Loucy (cell line): ENCODE results near the gene MEPCE.

Experiments
- H2AFZ ChIP-seq: fragments of 200-600 bp; sonication (generic); 2 replicates; pipeline ENCODE4 v1.6.0; 2016; ENCODE audit warnings: antibody characterized with exemption, mild to moderate bottlenecking, low read length, moderate library complexity
- H3F3A ChIP-seq: fragments of 200-600 bp; 2 replicates; pipeline ENCODE4 v1.6.0; 2016; ENCODE audit warnings: antibody characterized with exemption, low read depth, mild to moderate bottlenecking
- H3K27me3 ChIP-seq: fragments of 200-600 bp; sonication (generic); 2 replicates; pipeline ENCODE4 v1.6.1; 2014; ENCODE audit warnings: low read length, mild to moderate bottlenecking; ENCODE audit not compliant: insufficient read depth, poor library complexity, severe bottlenecking
- H3K36me3 ChIP-seq: fragments of 200-600 bp; sonication (generic); 2 replicates; pipeline ENCODE4 v1.6.1; 2016; ENCODE audit warnings: low read length; ENCODE audit not compliant: insufficient read depth
- H3K4me1 ChIP-seq: fragments of 200-600 bp; sonication (generic); 2 replicates; pipeline ENCODE4 v1.5.1; 2014; ENCODE audit warnings: low read length, mild to moderate bottlenecking; ENCODE audit not compliant: insufficient read depth, poor library complexity, severe bottlenecking
- H3K4me2 ChIP-seq: fragments of 200-600 bp; sonication (generic); 2 replicates; pipeline ENCODE4 v1.6.0; 2014; ENCODE audit warnings: antibody characterized with exemption, low read length, low read depth, mild to moderate bottlenecking; ENCODE audit not compliant: poor library complexity, severe bottlenecking
- H3K4me3 ChIP-seq: fragments of 200-600 bp; sonication (generic); 2 replicates; pipeline ENCODE4 v1.5.1; 2014; ENCODE audit warnings: low read length, mild to moderate bottlenecking, mixed read lengths; ENCODE audit not compliant: poor library complexity, severe bottlenecking
- H3K79me2 ChIP-seq: fragments of 200-600 bp; sonication (generic); 2 replicates; pipeline ENCODE4 v1.6.1; 2014; ENCODE audit warnings: low read length; ENCODE audit not compliant: insufficient read depth
- H3K9ac ChIP-seq: fragments of 200-600 bp; sonication (generic); 2 replicates; pipeline ENCODE4 v1.6.0; 2014; ENCODE audit warnings: mild to moderate bottlenecking, low read depth, low read length, moderate library complexity; ENCODE audit not compliant: poor library complexity, severe bottlenecking
- H3K9me2 ChIP-seq: fragments of 200-600 bp; sonication (generic); replicated peaks from 2 replicates; pipeline ENCODE4 v1.6.1; 2016; ENCODE audit warnings: low read depth, low read length, mixed read lengths
- H3K9me3 ChIP-seq: fragments of 200-600 bp; sonication (generic); 2 replicates; pipeline ENCODE4 v1.6.1; 2014; ENCODE audit warnings: mild to moderate bottlenecking, antibody characterized with exemption, low read length, low read depth; ENCODE audit not compliant: insufficient read depth
- H4K20me1 ChIP-seq: fragments of 200-600 bp; sonication (generic); 2 replicates; pipeline ENCODE4 v1.6.0; 2014; ENCODE audit warnings: antibody characterized with exemption, low read length, mild to moderate bottlenecking; ENCODE audit not compliant: insufficient read depth, poor library complexity, severe bottlenecking
- CTCF ChIP-seq: fragments of 200-600 bp; sonication (generic); conservative IDR thresholded peaks from 2 replicates; pipeline ENCODE4 v1.5.1; 2014; ENCODE audit warnings: mild to moderate bottlenecking, antibody characterized with exemption, low read length
- EZH2phosphoT487 ChIP-seq: fragments of 200-600 bp; IDR thresholded peaks from 2 replicates; pipeline ENCODE4 v1.6.1; 2018; ENCODE audit warnings: antibody characterized with exemption, mild to moderate bottlenecking, moderate library complexity, borderline replicate concordance

The MEPCE gene

GRCh38 chr7:100419660-100420226 lies 9.9 kb upstream of the MEPCE start:
- Histone ChIP-seq H3K9me2 (no peaks in the 10 kb centered on the region), H3F3A (no peaks in the 10 kb centered on the region), H3K4me1 (no peaks in the 10 kb centered on the region), H2AFZ (no peak overlapping the region), H3K36me3 (no peaks in the 10 kb centered on the region), H3K4me3 (no peak overlapping the region), H4K20me1 (no peaks in the 10 kb centered on the region), H3K79me2 (no peaks in the 10 kb centered on the region), H3K27me3 (no peaks in the 10 kb centered on the region), H3K9me3 (no peaks in the 10 kb centered on the region), H3K4me2 (no peak overlapping the region), H3K9ac (no peak overlapping the region)
- no peak for TF ChIP-seq EZH2phosphoT487
- TF ChIP-seq CTCF: no peak

- Histone ChIP-seq H3K27me3 (no peaks in the 10 kb centered on the region), H3F3A (peaks cover 5% of the 10 kb centered on the region; the same call in 1 of the 2 replicates), H4K20me1 (no peaks in the 10 kb centered on the region), H2AFZ (no peak overlapping the region), H3K9ac (no peak overlapping the region), H3K9me3 (no peaks in the 10 kb centered on the region), H3K9me2 (no peaks in the 10 kb centered on the region), H3K4me1 (peaks cover 5% of the 10 kb centered on the region), H3K79me2 (no peaks in the 10 kb centered on the region), H3K36me3 (no peaks in the 10 kb centered on the region), H3K4me2 (no peak overlapping the region), H3K4me3 (no peak overlapping the region)
- no peak for TF ChIP-seq EZH2phosphoT487
- TF ChIP-seq CTCF: no peak
These were observed 6.3 kb upstream of the MEPCE start for GRCh38 chr7:100423315-100423714.

- H3K27me3 ChIP-seq: no peaks in the 10 kb centered on the region
- H3K79me2 ChIP-seq: peaks cover 7% of the 10 kb centered on the region
- no peaks in the 10 kb centered on the region for H3K36me3 ChIP-seq
- no peaks in the 10 kb centered on the region for H3K9me2 ChIP-seq
- H4K20me1 ChIP-seq: peaks cover 2% of the 10 kb centered on the region
- H3K4me3 ChIP-seq: no peak overlapping the region
- H3K4me2 ChIP-seq: no peak overlapping the region
- TF ChIP-seq CTCF: no peak
- no peak for TF ChIP-seq EZH2phosphoT487
- no peak overlapping the region for H3K9ac ChIP-seq
- peaks cover 5% of the 10 kb centered on the region; the same call in 1 of the 2 replicates for H3F3A ChIP-seq
- H3K9me3 ChIP-seq: no peaks in the 10 kb centered on the region
- peaks cover 6% of the 10 kb centered on the region for H3K4me1 ChIP-seq
- no peak overlapping the region for H2AFZ ChIP-seq
These were observed 4.3 kb upstream of the MEPCE start for GRCh38 chr7:100425347-100425746.
